ENCODE data around the gene KRTAP10-6.
A peak's percentile ranks its signal among the peaks of the same experiment; 100 is the strongest.
"Not testable (repeated sequence)": the region's sequence is repeated elsewhere in the genome, so short reads cannot be mapped to it uniquely, and the experiment has no call there.

Gene KRTAP10-6

DNA sequence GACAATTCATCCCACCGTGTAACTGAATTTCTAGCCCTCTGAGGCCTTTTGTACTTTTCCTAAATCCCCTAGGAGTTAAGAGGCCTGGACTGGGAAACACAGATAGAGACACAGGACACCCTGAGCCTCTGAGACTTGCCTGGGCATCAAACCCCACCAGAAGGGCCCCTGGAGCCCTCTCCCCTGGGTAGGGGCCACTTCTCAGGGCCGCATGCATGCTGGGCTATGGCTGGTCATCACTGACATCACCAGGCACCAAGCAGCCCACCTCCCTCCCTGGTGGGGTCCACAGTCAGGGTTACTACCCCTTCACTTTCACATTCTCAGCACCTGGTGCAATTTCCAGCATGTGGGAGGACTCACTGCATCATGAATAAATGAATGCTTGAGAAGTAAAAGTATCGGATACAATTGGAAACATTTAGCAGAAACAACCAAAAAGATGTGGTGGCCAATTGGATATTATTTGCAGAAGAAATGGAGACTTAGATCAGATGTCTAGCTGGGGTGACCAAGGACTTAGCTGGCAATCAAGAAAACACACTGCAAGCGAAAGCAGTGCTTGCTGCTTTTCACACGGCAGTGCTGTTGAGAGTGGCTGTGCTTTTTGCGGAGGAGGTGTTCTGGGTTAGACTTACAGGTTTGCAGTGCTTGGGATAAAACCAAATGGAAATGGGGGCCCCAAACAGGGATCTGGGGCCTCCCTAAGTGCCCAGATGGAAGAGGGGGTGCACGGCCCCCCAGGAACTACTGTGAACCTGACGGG, 7.1 kb upstream of the KRTAP10-6 start:
- DNase-seq: no peak

DNA sequence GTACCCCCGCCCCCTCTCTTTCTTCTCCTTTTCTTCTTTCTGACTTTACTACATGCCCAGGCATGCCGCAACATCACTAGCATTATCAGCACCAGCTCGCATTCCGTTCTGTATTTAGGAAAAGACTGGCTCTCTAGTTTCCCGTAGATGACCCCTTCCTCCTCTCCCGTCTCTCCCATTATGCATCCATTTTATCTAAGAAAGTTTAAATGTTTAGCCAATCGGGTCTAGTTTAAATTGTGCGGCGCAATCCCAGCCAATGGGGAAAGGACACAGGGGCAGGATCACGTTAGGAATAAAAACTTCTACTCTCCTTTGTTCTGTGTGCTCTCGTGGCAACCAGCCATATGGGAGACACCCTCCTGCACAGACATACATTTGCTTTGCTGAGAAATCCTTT, 5.8 kb upstream of the KRTAP10-6 start:
- no peak for DNase-seq

DNA sequence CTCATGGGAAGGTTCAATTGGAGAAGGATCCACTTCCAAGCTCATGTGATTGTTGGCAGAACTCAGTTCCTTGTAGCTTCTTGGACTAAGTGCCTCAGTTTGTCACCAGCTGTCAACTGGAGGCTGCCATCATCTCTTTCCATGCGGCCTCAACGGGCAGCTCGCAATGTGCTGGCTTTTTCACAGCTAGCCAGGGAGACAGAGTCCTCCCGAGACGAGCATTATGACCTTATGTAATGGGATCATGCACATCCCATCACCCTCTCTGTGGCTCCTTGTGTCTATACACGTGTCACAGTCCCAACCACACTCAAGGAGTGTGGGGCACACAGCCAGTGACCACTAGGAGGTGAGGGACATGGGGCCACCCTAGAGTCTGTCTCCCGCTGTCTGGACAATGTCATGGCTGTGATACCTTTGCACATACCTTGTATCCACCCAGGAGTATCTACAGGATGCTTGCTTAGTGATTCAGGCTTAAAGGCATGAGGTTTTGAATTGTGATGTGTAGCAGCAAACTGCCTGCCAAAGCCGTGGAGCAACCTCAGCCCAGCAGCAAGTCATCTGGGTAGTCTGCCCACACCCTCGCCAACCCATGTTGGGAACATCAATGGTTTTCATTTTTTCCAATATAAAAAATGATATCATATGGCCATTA, 3.9 kb upstream of the KRTAP10-6 start:
- DNase-seq: peak; percentile 34

DNA sequence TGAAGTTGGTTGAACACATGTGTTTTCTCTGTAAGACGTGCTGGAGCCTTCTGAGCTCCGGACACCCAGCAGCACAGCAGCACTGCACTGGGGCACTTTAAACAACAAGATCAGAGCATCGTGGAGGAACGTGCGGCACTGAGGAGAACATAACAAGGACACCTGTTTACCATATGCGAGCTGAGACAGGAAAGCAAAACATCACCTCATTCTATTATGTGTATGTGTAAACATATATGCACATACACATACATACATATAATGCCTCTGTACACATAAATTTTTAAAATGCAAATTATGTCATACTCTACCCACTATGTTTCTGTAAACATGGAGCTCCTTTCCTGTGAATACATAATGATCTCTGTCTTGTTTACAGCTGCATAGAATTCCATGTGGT, 3.2 kb upstream of the KRTAP10-6 start:
- peak; percentile 35 for DNase-seq

DNA sequence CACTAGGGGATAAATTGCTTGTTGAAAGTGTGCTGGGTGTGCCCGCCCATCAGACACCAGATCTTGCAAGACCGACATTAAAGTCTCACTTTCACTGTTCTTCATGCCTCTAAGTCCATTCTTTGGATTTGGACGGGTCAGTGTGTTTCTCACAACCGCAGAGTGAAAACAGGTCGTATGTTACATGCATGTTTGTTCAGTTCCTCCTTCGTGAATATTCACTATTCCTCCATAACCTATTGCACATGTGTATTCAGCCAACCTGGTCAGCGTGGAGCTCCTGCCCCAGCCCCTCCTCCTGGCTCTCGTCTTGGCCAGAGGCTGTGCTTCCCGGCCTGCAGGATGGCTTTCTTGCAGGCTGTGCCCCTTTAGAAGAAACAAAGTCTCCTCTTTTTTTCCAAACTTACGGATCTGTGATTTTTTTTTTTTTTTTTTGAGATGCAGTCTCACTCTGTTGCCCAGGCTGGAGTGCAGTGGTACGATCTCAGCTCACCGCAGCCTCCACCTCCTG, 2.2 kb upstream of the KRTAP10-6 start:
- DNase-seq: peak; percentile 42

DNA sequence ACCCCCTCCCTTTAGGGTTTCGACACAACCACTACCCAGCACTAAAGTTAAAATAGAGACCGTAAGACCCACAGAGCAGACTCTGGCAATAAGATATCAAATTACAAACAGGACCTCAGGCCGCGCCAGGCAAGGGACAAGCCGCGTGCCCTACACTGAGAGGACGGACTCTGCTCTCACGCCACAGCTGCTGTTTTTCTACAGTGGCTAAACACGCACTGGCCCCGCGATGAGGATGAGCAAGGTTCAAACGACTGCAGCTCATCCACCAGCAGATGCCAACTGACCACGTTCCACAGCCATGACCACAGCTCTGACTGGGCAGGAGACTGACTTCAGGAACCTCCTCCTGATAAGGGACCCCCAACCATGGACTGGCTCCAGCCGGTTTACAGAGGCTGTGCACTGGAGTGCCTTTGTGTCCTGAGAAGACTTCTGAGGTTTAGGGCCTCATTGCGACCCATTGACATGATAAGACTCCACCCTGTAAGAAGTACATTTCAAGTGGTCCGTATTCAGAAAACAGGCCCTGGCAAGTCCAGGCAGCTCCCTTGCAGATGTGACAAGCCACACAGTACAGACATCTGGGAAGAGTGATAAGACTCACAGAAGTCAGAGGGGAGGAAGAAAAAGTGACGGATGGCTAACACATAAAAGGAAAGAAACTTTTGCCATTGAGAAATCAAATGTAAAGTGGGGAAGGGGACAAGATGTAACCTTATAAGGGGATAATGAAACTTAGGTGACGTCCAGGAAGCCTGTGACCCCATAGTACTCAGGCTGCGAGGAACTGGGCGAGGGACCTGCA, 1.5 kb upstream of the KRTAP10-6 start:
- DNase-seq: peak; percentile 32

DNA sequence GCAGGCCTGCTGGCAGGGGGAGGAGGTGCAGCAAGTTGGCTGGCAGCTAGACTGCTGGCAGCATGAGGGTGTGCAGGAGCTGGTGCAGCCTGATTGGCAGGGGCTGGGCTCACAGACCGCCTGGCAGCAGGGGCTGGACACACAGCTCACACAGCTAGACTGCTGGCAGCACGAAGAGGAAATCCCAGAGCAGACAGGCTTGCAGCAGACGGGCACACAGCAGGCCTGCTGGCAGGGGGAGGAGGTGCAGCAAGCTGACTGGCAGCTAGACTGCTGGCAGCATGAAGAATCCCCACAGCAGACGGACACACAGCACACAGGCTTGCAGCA, 539 bp downstream of the KRTAP10-6 start:
- DNase-seq: peak; percentile 36

DNA sequence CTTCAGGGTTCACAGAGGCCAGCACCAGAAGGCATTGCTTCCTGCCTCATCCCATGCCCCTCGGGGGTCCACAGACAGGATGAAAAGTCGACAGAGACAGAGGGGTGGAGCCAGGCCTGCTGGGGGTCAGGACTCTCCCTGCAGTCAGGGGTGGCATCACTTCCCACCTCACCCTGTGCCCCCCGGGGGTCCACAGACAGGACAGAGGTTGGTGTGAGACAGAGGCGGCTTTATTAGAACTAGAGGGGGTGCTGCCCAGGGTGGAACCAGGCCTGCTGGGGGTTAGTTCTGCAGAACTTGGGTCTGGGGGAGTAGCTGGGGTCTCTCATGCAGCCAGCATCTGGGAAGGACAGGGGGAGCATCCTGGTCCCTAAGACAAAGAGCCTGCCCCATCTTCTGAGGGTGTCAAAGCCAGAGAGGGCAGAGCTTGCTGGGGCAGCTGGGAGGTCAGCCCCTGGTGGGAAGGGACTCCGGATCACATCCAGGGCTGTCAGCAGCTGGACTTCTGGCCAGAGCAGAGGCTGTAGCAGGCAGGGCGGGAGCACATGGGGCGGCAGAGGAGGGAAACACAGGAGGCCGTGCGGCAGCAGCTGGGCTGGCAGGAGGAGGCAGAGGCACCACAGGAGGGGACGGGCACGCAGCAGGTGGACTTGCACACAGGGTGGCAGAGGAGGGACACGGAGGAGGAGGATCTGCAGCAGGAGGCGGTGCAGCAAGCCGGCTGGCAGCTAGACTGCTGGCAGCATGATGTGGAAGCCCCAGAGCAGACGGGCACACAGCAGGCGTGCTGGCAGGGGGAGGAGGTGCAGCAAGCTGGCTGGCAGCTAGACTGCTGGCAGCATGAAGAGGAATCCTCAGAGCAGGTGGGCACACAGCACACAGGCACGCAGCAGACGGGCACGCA, 1.2 kb downstream of the KRTAP10-6 start:
- peak; percentile 44 for DNase-seq

DNA sequence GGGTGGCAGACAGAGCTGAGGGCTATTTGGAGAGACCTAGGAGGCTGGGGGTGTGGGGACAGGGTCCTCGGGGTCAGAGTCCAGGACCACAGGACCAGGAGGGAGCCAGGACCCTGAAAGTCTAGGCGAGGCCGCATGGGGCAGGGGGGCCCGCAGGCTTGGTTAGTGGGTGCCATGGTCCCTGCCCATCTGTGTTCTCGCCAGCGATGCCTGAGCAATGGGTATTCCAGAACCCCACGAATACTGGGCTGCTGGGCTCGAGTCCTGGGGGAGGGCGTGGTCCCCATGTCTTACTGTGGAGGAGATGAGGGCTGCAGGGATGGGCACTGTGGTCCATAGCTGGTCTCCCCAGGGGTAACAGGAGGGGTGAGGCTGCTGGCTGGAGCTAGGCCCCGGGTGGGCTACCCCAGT, 2.0 kb downstream of the KRTAP10-6 start:
- DNase-seq: no peak

DNA sequence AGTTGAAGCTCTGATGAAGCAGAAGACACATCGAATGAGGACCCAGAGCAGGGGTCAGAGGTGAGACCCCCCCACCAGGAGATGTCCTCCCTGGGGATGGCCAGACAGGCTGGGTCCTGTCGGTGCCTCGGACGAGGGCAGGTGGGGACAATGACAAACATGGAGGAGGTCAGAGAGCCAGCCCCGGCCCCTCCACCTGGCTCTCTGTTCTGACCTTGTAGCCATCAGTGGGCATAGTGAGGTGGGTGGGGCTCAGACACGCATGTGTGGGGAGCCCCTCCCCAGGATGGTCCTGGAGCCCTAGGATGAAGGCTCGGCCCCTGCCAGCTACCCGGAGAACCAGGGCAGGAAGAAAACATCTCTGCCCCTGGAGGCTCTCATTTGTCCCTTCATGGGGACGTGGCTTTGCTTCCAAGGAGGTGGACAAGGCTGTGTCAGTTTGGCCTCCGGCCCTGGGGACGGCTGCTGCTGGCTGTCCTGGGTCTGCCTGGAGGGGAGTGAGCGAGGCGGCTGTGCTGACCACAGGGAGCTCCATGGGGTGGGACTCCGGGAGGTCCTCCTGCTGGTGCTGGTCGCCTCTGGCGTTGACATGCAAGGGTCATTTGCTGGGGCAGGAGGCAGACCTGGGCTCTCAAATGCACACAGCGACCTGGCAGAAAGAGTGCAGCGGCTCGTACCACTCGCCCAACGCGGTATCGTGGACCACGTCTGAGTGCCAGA, 2.6 kb downstream of the KRTAP10-6 start:
- DNase-seq: no peak

DNA sequence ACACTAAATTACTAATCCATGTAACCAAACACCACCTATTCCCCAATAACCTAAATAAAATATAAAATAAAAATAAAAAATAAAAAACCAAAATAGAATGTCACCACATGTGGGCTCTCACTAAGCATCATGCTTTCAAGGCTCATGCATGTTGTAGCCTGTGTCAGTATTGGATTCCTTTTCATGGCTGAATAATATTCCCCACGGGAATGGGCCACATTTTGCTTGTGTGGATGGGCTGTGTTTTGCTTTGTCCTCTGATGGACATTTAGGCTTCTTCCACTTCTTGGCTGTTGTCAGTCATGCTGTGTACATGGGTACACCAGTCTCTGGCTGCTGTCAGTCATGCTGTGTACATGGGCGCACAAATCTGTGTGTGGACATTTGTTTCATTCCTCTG, 3.2 kb downstream of the KRTAP10-6 start:
- DNase-seq: no peak

DNA sequence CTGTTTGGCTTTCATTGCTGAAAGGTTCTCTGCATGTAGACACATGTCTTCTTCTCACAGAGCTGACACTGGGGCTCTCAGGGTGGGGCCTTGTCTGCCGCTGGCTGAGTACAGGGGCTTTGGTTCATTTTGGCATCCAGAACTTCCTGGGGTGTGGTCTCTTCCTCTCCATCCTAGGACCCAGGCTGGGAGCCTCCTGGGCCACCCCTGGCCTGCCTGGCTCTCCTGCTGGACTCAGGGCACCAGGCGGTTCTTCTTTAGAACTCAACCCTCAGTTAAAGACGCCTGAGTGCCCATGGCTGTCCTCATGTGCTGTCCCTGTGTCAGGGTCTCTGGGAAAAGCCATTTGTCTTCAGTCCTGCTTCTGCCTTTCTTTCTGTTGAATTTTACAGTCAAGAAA, 6.4 kb downstream of the KRTAP10-6 start:
- DNase-seq: no peak

DNA sequence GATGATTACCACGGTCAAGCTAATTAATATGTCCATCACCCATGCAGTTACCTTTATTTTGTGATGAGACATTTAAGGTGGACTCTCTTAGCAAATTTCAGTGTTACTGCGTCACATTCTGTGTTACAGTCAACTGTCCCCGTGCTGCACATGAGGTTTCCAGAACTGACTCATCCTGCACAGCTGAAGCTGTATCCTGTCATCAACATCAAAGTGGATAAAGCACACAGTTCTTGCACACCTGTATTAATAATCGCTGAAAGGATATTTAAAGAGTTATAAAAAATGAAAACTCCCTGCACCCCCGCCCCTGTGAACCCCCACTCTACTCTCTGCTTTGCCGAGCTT, 8.5 kb downstream of the KRTAP10-6 start:
- no peak for DNase-seq

DNA sequence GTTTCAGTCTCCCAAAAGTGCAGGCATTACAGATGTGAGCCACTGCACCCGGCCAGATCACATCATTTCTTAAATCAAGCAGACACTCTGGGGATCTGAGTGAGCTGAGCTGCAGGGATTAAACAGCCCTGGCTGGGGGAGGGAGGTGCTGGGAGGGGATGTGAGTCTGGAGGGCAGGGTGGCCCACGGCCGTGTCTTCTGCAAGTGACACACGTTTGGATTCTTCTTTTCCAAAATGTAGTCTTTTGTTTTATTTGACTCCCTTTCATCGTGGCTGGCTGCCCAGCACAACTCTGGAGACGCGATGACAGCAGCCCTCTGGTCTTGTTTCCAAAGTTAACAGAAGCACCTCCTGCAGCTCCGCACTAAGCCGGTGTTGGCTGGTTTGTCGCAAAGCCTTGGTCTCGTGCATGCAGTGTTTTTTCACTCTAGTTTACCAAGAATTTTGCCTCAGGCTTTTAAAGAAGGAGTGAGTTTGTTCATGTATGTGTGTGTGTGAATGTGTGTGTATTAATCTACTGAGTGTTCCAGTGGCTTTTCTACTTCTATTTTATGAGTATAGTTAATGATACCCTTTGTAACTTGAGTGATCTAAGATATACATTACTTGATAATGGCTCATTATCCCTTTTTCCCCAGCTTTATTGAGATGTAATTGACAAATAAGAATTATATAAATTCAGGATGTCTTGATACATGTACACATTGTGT, 9.1 kb downstream of the KRTAP10-6 start:
- no peak for DNase-seq

DNA sequence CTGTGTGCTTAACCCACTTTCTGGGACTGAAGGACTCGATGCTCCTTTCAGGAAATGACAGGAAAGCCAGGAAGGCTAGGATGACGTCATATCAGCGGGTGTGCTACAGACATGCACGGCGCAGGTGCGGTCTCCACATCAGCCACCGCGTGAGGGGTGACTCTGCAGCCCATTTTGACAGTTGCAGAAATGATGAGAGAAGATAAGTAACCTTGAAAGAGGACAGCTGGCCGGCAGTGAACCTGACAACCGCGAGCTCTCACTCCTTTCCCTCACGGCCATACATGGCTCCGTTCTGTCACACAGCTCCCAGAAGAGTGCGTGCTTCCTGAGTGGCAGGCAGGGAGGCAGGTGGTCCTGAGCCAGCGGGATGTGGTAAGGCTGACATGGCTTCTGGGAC, 10.2 kb downstream of the KRTAP10-6 start:
- no peak for DNase-seq

DNA sequence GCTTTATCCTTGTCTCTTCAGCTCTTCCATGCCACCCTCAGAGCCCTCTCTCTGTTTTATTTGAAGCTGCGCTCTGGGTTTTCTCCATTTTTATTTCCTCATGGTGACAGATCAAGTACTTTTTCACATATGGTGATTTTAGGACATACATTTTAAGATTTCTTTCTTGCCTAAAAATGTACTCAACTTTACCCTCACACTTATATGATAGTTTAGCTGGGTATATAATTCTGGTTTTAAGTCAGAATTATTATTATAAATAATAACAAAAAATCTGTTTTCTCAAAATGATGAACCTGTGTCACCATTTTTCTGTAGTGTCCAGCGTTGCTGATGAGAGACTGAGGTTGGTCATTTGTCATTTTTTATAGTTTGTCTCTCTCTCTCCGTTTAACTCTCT, 11.1 kb downstream of the KRTAP10-6 start:
- DNase-seq: no peak

DNA sequence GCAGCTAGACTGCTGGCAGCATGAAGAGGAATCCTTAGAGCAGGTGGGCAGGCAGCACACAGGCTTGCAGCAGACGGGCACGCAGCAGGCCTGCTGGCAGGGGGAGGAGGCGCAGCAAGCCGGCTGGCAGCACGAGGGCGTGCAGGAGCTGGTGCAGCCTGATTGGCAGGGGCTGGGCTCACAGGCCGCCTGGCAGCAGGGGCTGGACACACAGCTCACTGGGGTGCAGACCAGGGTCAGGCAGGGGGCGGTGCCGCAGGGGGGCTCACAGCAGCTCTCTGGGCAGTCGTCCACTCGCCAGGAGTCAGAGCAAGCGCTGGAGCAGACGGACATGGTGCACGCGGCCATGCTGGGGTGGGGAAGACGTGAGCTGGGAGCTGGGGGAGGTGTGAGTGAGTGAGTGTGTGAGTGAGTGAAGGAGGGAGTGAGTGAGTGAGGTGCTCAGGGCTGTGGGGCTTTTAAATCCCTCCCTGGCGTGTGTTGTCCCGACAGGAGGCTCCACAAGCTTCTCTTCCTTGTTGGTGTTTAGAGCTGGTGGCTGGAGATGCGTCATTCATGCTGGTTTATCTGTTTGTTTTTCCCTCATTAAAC, 12.0 kb downstream of the KRTAP10-6 start, which contains the start of gene KRTAP10-5:
TSS of gene KRTAP10-5 (minus strand) at position 374 of the 591 bp plus-strand sequence. CDS start at position 348, 26 bp downstream.
- DNase-seq: not testable (repeated sequence)

DNA sequence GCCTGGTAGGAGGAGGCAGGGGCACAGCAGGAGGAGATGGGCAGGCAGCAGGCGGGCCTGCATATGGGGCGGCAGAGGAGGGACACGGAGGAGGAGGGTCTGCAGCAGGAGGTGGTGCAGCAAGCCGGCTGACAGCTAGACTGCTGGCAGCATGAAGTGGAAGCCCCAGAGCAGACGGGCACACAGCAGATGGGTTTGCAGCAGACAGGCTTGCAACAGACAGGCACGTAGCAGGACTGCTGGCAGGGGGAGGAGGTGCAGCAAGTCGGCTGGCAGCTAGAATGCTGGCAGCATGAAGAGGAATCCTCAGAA, 12.5 kb downstream of the KRTAP10-6 start:
- no peak for DNase-seq

DNA sequence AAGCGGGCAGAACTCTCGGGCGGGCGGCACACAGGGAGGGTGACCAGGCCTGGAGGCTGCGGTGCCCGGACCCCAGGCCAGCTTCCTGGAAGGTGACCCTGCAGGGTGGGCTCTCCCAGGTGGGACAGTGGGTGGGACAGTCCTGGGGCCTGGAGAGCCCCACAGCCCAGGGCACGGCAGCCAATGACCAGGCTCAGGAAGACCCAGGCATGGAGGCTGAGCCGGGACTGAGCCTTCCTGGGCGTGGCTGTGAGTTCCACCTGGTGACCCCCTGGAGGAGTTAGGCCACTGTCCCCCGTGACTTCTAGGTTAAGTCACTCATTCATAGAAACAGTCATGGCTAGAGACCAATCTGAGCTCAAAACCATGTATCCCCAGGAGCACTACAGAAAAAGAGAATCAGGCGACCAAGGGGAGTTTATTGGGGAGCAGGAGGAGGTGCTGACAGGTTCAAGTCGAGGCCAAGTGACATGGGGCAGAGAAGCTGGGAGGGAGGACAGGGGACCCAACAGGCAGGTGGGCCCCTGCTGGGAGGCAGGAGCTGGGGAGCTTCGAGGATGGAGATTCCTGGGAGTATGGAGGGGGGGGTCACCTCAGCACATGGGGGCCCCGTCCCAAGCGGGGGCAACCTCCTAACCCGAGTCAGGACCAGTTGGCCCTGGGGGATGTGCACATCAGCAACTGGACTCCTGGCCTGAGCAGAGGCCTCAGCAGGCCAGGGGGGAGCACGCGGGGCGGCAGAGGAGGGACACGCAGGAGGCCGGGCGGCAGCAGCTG, 13.1 kb downstream of the KRTAP10-6 start:
- no peak for DNase-seq

DNA sequence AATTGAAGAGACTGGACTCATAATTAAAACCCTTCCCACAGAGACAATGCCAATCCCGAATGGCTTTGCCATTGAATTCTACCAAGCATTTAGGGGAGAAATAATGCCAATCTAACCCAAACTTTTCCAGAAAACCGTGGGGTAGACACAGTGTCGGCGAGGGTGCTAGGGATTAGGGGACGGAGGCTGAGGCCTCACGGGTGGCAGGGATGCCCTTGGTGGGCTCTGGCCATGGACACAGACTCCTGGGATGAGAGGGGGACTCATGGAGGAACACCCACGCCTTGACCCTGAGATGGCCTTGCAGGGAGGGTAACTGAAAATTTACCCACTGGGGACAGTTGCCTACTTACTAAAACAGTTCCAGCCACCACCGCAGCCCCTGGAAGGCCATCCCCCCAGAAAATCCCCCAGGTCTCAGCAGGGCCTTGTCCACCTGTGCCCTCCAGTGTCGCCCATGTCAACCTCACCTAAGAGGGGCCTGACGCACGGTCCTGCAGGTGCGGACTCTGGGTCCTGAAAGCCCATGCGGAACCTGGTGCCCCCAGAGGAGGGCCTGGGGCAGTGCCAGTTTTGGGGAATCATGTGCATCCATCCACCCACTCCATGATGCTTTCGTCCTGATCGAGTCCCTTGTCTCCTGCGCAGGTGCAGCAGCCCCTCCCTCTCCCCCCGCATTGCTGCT, 13.8 kb downstream of the KRTAP10-6 start:
- DNase-seq: no peak

Measured in activated CD8-positive, alpha-beta memory T cell treated with anti-CD3 and anti-CD28 coated beads, Interleukin-2, amount 50 U/mL, for 48 hours (primary cell).